Choroid plexus epithelial cell (primary cell): ENCODE data around the gene CYB561D1.

ENCODE experiments used
- DNase-seq: peaks from one replicate; pipeline ENCODE4 v3.0.0-alpha.2; 2010; ENCODE audit warnings: low read depth
- H3K4me3 ChIP-seq: 2 replicates; pipeline ENCODE4 v1.5.1; 2011; ENCODE audit warnings: low read depth, mild to moderate bottlenecking, control low read depth, low read length, moderate library complexity
- CTCF ChIP-seq: conservative IDR thresholded peaks from 2 replicates; pipeline ENCODE4 v1.5.1; 2011; ENCODE audit warnings: low read depth, mild to moderate bottlenecking, control low read depth, inconsistent platforms, low read length, moderate library complexity

The CYB561D1 gene

GRCh38 chr1:109500941-109501381, 7.1 kb downstream of the CYB561D1 start:
- TF ChIP-seq CTCF, result no peak
- no peak overlapping the region for H3K4me3 ChIP-seq
- DNase-seq, result peak; percentile 75

GRCh38 chr1:109501644-109502363, 7.9 kb downstream of the CYB561D1 start:
- TF ChIP-seq CTCF, result no peak

GRCh38 chr1:109502364-109502851, 8.5 kb downstream of the CYB561D1 start:
- no peak overlapping the region for H3K4me3 ChIP-seq
- no peak for TF ChIP-seq CTCF
- DNase-seq, result no peak

More at GRCh38 chr1:109501644-109502363, 7.9 kb downstream of the CYB561D1 start:
- no peak for DNase-seq
- no peak overlapping the region for H3K4me3 ChIP-seq

GRCh38 chr1:109503935-109504334, 10.0 kb downstream of the CYB561D1 start:
- no peak for DNase-seq
- no peak overlapping the region for H3K4me3 ChIP-seq
- TF ChIP-seq CTCF, result no peak

GRCh38 chr1:109504974-109505373, 11.1 kb downstream of the CYB561D1 start:
- no peak for DNase-seq
- TF ChIP-seq CTCF, result no peak
- no peak overlapping the region for H3K4me3 ChIP-seq

- no peak for DNase-seq
- no peak overlapping the region for H3K4me3 ChIP-seq
- no peak for TF ChIP-seq CTCF
Observed at GRCh38 chr1:109508001-109508872, 14.3 kb downstream of the CYB561D1 start.
